Progenitor cell of endocrine pancreas (in vitro differentiated cells): ENCODE measurements around the gene CPEB4. TPM values are rescaled to one million over a fixed set of nuclear protein-coding genes. Genes with fewer than 3 reads are reported as not detected.

Source experiments
- DNase-seq: peaks from one replicate; pipeline ENCODE4 v3.0.0; 2021; ENCODE audit warnings: low spot score; ENCODE audit not compliant: unreplicated experiment
- H3K27ac Mint-ChIP-seq: 2 replicates; pipeline ENCODE4 v1.8.0; 2021; ENCODE audit warnings: mild to moderate bottlenecking, moderate library complexity, mixed read lengths
- H3K27me3 Mint-ChIP-seq: 2 replicates; pipeline ENCODE4 v1.8.0; 2021; ENCODE audit warnings: mixed read lengths
- H3K36me3 Mint-ChIP-seq: 2 replicates; pipeline ENCODE4 v1.8.0; 2022; ENCODE audit warnings: mixed read lengths; ENCODE audit not compliant: insufficient read depth
- H3K4me1 Mint-ChIP-seq: 2 replicates; pipeline ENCODE4 v1.8.0; 2021; ENCODE audit warnings: low read depth, mixed read lengths
- H3K4me3 Mint-ChIP-seq: 2 replicates; pipeline ENCODE4 v1.8.0; 2021; ENCODE audit warnings: low read depth, mild to moderate bottlenecking, moderate library complexity, mixed read lengths
- H3K9me3 Mint-ChIP-seq: 2 replicates; pipeline ENCODE4 v1.8.0; 2021; ENCODE audit warnings: low read depth, mixed read lengths
- CTCF ChIP-seq: fragments of 200-600 bp; sonication (generic); IDR thresholded peaks from one replicate; pipeline ENCODE4 v1.5.0; 2021; ENCODE audit warnings: antibody characterized with exemption, mild to moderate bottlenecking; ENCODE audit not compliant: unreplicated experiment
- total RNA-seq: library from RNA; stranded (reverse); gene quantifications from 2 replicates; pipeline ENCODE4 v1.2.1, GENCODE V29; 2021

Gene CPEB4
- total RNA-seq, 1 donor from 2014 or later, result 16.7 TPM

DNA sequence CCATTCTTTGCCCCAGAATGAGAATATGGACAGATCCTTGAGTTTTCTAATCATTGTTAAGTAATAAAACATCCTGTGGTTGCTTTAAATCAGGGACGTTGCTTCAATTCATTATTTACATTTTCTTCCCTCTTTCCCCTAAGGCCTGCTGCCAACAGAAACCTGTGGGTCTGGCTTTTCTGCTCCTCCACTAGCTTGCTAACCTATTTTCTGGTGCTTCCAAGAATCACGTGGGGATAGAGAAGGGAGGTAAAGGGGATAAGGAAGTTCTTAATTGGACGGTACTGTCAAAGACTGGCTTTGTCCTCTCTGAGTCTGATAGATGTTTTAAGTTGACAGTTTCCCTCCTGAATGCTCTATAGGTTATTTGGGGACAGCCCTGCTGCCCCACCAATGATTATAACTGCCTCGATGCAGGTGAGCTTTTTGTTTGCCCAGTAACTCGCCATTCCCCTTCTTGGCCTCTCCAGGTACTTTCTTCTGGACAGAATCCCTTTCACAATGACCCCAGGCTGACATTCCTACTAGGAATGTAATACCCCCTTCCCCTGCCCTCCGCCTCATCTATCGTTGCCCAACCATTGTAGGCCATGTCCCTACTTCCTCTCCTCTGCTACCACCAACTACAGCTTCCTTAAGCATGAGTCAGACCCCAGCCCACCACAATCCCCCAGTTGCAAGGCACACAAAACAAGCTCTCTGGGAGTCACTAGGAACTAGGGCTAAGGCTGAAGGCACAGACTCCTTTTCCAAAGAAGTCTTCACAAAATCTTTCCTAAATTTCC, 19.9 kb upstream of the CPEB4 start:
- Mint-ChIP-seq H3K27me3 (peaks cover 2% of the 10 kb centered on the region), H3K9me3 (no peaks in the 10 kb centered on the region), H3K36me3 (no peaks in the 10 kb centered on the region), H3K4me1 (peaks cover 24% of the 10 kb centered on the region), H3K4me3 (no peak overlapping the region), H3K27ac (peak overlapping the region; percentile 32)
- TF ChIP-seq CTCF, result no peak
- no peak for DNase-seq

DNA sequence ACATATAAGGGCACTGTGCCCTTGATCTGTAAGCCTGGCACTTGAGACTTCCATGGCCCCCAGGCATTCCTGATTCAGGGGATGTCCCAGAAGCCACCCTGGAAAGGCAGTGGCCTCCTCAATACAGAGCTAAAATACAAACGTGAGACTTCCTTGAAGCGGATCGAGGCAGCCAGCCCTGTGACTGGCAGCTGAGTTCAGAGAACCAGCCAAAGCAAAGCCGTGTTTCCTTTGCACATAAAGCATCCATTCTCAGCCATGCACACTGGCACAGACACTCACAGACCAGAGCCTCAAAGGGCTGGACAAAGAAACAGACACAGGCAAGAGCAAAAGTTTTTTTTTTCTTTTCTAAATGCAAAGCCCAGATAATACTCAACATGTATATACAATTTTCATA, 18.8 kb upstream of the CPEB4 start:
- no peaks in the 10 kb centered on the region for H3K36me3 Mint-ChIP-seq
- H3K27me3 Mint-ChIP-seq, result peaks cover 2% of the 10 kb centered on the region
- no peak overlapping the region for H3K4me3 Mint-ChIP-seq
- H3K4me1 Mint-ChIP-seq, result peaks cover 24% of the 10 kb centered on the region
- H3K9me3 Mint-ChIP-seq, result no peaks in the 10 kb centered on the region
- DNase-seq, result no peak
- no peak overlapping the region for H3K27ac Mint-ChIP-seq
- no peak for TF ChIP-seq CTCF

DNA sequence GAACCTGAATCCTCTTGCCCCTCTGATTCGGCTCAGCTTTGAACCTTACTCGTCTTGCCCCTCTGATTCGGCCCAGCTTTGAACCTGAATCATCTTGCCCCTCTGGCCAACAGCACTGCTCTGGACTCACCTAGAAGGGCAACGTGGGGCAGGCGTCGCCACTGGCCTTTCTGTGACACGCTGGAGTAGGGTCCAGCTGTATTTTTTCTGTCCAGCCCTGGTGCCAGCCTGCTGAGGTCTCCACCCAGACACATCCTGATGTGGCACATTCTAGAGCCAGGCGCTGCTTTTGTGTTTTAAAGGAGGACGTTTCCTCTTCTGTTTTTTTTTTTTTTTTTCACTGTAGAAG, 15.2 kb upstream of the CPEB4 start:
- Mint-ChIP-seq H3K9me3 (no peaks in the 10 kb centered on the region), H3K4me1 (peaks cover 24% of the 10 kb centered on the region), H3K4me3 (no peak overlapping the region), H3K27ac (no peak overlapping the region), H3K36me3 (no peaks in the 10 kb centered on the region), H3K27me3 (peaks cover 2% of the 10 kb centered on the region)
- TF ChIP-seq CTCF, result no peak
- DNase-seq, result no peak

DNA sequence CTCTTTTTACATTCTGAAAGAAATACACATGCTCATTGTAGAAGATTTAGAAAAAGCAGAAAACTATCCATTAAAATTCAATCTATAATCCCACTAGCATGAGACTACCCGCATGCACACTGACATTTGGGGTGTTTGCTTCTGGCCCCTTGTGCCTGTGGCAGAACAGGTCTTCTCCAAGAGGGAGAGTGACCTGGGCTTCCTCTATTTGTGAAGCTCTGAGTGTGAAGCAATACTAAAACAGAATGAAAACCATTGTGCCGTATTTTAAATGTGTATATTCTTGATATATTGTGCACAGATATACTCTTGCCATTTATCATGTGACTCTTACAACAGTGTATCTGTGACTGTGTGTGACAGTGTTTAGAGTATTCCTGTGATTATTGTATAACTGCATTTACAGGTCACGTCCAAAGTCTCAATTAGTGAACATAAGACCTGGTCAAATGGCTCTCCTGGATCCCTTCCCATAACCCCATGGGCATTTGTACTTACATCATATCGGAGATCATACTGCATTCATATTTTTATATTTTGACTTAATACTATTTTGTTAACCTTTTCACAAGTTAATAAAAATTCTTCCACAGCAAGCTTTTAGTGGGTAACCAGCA, 14.7 kb upstream of the CPEB4 start:
- peaks cover 19% of the 10 kb centered on the region for H3K4me1 Mint-ChIP-seq
- DNase-seq, result no peak
- no peak for TF ChIP-seq CTCF

GRCh38 chr5:173875189-173875588, 13.0 kb upstream of the CPEB4 start:
- Mint-ChIP-seq H3K9me3 (no peaks in the 10 kb centered on the region), H3K4me3 (no peak overlapping the region), H3K36me3 (no peaks in the 10 kb centered on the region), H3K27me3 (no peaks in the 10 kb centered on the region), H3K27ac (no peak overlapping the region), H3K4me1 (peaks cover 12% of the 10 kb centered on the region)
- no peak for TF ChIP-seq CTCF
- no peak for DNase-seq

More for the DNA sequence above, 14.7 kb upstream of the CPEB4 start:
- Mint-ChIP-seq H3K27me3 (peaks cover 2% of the 10 kb centered on the region), H3K36me3 (no peaks in the 10 kb centered on the region), H3K4me3 (no peak overlapping the region), H3K9me3 (no peaks in the 10 kb centered on the region), H3K27ac (no peak overlapping the region)
